Upper lobe of right lung (tissue), 1 donor: ENCODE measurements around the gene ATG4B. TPM values are rescaled to one million over a fixed set of nuclear protein-coding genes. Genes with fewer than 3 reads are reported as not detected.

ENCODE experiments used
- total RNA-seq: library from RNA; stranded (reverse); fragmentation: NEBNext Ultra II Directional; extraction: Animal tissue kit (Norgen Biotek cat#: 25700); gene quantifications from one replicate; pipeline ENCODE4 v1.2.1, GENCODE V29; 2021
- donor health status: DM: no; HTN: yes; CAD: no; lungs with severe emphysema.

Gene ATG4B
- total RNA-seq, 1 donor from 2014 or later = 72.0 TPM

Other genes with a start within 250 kb of the ATG4B start
- 134 TPM for gene STK25, start 129.1 kb upstream of the ATG4B start, total RNA-seq
- 56.4 TPM for gene BOK, start 78.9 kb upstream of the ATG4B start, total RNA-seq
- 46.1 TPM for gene THAP4, start 535 bp upstream of the ATG4B start, total RNA-seq
- gene DTYMK, start 49.1 kb downstream of the ATG4B start, total RNA-seq = 14.9 TPM
- 36.5 TPM for gene ING5, start 64.3 kb downstream of the ATG4B start, total RNA-seq
- 28.8 TPM for gene D2HGDH, start 96.9 kb downstream of the ATG4B start, total RNA-seq
- not detected for gene GAL3ST2, start 139.1 kb downstream of the ATG4B start, total RNA-seq
- gene NEU4, start 171.5 kb downstream of the ATG4B start, total RNA-seq = 0.23 TPM
- 1.8 TPM for gene PDCD1, start 221.2 kb downstream of the ATG4B start, total RNA-seq
- gene RTP5, start 232.0 kb downstream of the ATG4B start, total RNA-seq = not detected